ENCODE results near the gene CCS.
A peak's percentile ranks its signal among the peaks of the same experiment; 100 is the strongest.
"Not testable (repeated sequence)": the region's sequence is repeated elsewhere in the genome, so short reads cannot be mapped to it uniquely, and the experiment has no call there.

Gene CCS, protein sequence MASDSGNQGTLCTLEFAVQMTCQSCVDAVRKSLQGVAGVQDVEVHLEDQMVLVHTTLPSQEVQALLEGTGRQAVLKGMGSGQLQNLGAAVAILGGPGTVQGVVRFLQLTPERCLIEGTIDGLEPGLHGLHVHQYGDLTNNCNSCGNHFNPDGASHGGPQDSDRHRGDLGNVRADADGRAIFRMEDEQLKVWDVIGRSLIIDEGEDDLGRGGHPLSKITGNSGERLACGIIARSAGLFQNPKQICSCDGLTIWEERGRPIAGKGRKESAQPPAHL

DNA sequence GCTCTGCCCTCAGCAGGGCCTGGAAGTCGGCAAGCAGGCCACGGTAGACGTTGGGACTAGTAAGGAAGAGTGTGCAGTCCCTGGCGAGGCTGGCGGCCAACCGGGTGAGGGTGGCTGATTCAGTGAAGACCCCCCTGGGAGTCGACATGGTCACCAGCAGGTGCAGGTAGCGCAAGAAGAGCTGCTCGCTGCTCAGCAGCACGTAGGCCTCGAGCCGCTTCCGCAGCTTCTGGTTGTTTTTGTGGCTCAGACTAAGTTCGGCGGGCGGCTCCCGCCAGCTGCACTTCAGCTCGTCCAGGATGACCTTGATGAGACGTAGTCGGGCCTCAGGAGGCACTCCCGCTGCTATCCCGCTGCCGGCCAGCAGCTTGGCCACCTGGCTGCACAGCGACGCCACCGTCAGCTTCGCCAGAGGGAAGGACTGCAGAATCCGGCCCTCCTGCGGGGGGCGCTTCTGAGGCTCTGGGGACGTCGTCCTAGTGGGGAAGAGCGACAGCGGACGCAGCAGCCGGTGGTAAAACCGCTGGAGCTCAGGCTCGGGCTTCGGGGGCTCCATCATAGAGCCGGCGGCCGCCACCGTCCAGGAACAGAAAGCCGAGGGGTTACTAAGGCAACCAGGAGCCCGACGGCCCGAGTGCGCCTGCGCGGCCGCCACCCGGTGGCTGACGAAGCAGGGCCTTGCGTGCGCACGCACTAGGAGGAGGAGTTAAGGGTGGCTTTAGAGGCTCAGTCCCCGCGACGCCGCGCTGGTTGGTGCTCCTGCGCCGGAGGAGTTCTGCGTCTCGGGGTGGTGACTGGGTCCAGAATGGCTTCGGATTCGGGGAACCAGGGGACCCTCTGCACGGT is at the start of gene CCS, which contains the start of gene CCDC87:
CCS (plus strand) TSS at position 729 of the 846 bp plus-strand sequence; CDS start at position 806, 77 bp downstream.
CCDC87 (minus strand) TSS at position 607 of the 846 bp plus-strand sequence; CDS start at position 559, 48 bp downstream.
- DNase-seq (ENCODE audit: low spot score) = peak; percentile 93

DNA sequence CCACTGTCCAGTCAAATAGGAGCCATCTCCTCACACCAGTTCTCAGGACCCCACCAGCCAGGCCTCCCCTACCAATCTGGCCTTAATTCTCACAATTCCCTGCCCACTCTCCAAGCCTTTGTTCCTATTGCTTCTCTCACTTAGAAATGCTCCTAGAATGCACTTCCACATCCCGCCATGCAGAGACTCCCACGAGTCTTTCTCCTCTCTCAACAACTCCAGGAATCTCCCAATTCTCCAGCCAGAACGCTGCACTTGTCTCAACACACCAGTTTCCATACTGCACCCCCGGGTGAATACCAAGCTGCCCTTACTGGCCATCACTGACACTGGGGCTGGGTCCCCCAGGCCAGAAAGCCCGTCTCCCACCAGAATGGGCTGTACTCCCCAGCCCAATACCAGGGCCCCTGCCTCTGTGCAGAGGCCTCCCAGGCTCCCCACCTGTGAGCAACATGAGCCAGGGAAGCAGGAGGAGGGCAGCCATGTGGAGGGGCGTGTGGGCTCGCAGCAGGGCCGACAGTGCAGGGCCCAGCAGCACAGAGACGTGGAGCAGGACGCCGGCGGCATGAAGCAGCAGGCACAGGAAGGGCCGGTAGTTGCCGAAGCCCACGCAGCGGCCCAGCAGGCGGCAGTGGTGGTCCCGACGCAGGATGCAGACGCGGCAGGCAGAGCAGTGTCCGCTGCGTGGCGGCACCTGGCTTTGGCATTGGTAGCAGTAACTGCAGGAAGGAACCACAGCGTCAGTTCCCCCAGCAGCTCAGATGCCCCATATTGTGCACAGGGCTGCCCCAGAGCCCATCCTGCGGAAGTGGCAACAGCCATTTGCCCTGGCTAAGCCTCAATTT is 49.5 kb upstream of the CCS start:
- no peak for DNase-seq (ENCODE audit: low spot score)

DNA sequence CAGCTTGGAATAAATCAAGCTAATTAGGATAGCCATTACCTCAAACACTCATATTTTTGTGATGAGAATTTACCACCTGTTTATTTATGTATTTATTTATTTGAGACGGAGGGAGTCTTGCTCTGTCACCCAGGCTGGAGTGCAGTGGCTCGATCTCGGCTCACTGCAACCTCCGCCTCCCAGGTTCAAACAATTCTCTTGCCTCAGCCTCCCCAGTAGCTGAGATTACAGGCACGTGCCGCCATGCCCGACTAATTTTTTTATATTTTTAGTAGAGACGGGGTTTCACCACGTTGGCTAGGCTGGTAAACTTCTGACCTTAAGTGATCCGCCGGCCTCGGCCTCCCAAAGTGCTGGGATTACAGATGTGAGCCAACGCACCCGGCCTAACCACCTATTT is 48.0 kb upstream of the CCS start:
- not testable (repeated sequence) for DNase-seq (ENCODE audit: low spot score)

DNA sequence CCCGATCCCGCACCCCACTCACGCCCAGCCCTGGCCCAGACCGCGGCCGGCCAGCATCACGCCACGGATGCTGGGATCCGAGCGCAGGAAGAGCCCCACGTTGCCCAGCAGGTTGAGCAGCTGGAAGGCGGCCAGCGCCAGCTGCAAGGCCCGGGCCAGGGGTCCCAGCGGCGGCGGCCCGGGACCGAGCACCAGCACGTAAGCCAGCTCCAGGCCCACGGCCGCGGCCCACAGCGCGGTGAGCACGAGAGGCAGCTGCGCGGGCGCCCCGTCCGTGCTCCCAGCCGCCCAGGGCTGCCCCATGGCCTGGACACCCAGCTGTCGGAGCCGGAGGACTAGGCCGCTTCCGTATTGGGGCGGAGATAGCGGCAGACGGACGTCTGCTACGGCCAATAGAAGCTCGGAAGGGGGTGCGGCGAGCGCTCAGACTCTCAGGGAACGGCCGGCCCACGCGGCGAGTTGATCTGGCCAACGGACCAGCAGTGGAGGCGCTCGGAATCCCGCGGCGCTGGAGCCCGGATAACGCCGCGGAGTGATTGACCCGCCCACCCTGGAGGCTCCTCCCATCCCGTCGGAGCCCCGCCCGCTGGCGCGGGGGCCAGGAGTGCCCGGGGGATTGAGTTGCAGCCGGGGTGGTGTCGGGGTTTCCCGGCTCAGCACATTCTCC is 47.2 kb upstream of the CCS start, which contains the start of gene ZDHHC24:
ZDHHC24 (minus strand) TSS at position 348 of the 667 bp plus-strand sequence; CDS start at position 303, 45 bp downstream.
- DNase-seq (ENCODE audit: low spot score) = peak; percentile 95

DNA sequence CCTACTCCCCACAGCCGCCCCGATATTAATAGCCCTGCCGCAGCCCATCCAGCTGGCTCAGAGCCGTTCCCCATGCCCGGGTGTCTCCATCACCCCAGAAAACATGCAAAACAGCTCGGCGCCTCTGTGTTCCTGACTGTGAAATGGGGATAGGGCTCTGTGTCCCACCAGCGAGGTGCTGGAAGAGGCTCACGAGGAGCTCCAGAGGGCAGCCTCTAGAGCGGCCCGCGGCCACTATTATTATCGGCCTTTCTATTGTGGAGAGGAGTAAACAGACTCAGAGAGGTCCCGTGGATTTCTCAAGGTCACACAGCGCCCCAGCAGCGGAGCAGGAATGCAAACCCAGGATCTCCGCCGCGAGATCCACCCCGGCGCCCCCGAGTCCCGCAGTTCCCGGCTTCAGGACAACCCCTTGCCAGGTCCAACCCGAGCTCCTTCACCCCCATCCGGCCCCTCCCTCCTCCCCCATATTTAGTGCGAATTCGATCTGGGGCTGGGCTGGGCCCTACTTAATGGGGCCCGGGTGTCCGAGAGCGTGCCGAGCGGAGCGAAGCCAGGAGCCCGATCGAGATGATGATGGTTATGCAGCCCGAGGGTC is 46.5 kb upstream of the CCS start, which contains the start of gene ACTN3:
ACTN3 (plus strand) TSS at position 536 of the 598 bp plus-strand sequence; CDS start at position 571, 35 bp downstream.
- no peak for DNase-seq (ENCODE audit: low spot score)

DNA sequence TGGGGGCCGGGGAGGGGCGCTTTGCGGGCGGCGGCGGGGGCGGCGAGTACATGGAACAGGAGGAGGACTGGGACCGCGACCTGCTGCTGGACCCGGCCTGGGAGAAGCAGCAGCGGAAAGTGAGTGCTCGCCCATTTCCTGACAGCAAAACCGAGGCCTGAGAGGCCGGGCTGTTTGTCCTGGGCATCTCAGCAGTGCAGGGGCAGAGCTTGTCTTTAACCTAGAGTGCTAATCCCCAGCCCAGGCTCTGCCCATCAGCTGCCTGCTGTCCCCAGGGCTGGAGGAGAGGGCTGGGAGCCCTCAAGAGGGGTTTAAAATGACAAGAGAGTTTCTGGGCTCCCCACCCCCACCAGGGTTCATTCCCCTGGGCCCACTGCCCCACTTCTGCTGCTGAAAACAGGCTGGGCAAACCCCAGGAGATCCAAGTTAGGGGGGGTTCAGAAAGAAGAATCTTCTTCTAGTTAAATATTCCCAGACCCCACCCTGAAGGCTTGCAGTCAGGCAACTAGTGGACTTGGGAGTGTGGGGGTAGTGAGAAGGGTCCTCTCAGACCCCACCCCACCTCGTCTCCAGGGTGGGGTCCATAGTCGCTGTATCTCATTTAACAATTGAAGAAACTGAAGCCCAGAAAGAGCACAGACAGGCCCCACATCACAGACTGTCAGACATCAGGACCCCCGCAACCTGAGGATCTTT is 45.9 kb upstream of the CCS start:
- no peak for DNase-seq (ENCODE audit: low spot score)

DNA sequence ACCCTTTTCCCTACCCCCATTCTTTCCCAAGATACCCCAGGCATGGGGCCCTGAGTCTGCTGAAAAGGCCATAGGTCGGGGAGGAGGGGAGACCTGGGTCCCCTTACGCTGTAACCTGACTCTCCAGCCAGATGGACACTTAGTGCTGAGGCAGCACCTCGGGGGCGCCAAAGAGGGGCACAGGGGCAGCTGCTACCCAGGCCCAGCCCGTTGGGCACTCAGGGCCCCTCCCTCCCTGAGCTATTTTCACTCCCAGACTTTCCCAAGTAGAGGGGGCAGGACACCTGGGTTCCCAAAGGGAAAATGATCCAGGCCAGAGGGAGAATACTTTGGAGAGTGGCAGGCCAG is 45.3 kb upstream of the CCS start:
- no peak for DNase-seq (ENCODE audit: low spot score)

DNA sequence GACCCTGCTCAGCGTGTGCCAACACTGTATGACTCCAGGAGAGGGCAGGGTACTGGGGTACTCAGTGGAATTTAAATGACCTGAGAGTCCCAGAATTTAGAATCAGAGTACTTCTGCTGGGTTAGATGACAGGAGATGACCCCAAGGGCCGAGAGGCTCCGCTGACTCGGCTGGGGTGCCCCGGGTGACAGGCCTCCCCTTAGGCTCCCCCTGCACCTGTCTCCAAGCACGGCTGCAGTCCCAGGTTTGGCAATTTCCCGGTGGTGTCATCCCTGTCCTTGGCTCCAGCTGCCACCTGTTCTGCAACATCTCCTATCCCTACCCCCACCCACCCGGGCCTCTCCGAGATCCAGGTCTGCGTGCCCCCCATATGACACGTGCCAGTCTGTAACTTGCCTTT is 44.9 kb upstream of the CCS start:
- DNase-seq (ENCODE audit: low spot score) = no peak

DNA sequence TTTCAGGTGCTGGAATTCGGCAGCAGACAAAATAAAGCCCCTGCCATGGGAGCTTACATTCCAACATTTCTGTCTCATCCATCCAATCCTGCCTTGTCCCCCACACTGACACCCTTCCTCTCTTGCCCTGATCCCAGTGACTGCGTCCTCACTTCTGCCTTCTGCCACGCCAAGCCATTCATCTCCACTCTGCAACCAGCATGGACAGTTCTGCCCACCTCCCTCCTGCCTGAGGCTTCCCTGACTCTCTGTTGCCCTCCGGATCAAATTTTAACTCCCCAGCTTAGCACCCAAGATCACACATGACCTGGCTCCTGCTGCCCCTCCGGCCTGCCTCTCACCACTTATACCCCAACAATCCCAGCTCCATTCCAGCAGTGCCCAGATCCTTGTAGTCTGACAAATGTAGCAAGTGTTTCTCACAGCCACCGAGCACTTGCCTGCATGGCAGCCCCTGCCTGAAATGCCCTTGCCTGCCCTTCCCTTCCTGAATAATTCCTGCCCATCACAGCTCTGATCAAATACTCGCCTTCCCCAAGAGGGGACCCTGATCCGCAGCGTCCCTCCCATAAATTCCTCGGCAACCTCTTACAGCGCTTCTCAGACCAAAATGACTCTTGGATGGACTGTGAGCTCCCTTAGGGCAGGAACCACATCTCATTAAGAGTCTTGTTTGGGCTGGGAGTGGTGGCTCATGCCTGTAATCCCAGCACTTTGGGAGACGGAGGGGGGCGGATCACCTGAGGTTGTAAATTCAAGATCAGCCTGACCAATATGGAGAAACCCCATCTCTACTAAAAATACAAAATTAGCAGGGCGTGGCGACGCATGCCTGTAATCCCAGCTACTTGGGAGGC is 44.0 kb upstream of the CCS start:
- DNase-seq (ENCODE audit: low spot score) = no peak

DNA sequence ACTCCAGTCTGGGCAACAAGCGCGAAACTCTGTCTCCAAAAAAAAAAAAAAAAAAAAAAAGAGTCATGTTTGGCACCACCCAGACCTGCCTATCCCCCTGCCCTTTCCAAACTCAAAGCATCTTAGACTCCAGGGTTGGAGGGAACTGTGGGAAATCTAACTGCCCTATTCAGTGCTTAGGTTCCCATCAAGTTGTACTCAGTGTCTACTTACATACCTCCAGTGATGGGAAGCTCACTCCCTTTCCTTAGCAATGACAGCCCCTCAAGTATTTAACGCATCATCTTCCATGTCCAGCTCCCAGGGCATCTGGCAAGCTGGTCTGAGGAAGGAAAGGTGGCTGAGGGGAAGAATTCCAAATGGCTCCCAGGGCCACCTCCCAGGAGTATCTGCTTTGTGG is 43.3 kb upstream of the CCS start:
- no peak for DNase-seq (ENCODE audit: low spot score)

DNA sequence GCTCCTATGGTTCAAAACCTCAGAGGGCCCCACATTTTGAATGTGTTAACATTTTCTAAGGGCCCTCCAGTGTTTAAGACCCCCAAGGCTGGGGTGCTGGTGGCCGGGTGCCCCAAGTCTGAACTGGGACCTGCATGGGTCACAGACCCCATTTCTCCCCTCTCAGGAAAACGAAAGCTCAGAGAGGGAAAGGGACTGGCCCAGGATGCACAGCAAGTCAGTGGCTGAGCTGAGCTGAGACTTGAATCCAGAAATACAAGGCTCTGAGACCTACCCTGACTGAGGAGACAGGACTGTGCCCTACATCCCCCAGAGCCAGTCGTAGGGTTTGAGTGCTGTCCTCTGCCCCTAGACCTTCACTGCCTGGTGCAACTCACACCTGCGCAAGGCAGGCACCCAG is 42.1 kb upstream of the CCS start:
- DNase-seq (ENCODE audit: low spot score) = no peak

DNA sequence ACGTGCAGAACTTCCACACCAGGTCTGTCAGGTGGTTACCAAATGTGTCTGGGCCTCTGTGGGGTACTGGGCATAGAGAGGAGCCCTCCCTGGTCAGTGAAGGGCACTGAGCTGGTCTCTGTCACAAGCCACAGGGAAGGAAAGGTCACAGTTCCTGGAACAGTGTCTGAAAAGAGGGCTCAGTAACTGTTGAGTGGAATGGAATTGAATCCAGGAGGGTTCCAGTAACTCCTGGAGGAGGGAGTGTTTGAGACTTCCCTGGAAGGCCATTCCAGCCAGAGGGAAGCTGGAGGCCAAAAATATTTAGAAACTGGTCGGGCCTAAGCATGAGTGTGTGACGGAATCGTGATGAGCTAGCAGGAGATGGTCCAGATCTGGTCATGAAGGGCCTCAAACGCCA is 38.4 kb upstream of the CCS start:
- DNase-seq (ENCODE audit: low spot score) = no peak

DNA sequence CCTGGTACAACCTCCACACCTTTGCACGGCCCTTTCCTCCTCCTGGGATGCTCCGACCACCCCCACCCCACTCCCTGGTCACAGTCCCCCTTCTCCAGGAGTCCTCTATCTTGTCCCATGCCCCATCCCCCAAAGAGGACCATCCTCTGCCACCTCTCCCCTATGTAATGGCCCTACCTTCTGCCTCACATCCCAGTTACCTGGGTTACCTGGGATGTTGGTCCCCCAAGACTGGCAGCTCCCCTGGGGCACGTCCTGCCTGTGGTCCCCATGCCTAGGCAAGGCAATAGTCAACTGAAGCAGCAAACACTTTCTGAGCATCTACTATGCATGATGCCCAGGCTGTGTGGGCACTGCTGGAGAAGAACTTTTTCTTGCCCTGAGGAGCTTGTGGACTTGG is 37.6 kb upstream of the CCS start:
- no peak for DNase-seq (ENCODE audit: low spot score)

DNA sequence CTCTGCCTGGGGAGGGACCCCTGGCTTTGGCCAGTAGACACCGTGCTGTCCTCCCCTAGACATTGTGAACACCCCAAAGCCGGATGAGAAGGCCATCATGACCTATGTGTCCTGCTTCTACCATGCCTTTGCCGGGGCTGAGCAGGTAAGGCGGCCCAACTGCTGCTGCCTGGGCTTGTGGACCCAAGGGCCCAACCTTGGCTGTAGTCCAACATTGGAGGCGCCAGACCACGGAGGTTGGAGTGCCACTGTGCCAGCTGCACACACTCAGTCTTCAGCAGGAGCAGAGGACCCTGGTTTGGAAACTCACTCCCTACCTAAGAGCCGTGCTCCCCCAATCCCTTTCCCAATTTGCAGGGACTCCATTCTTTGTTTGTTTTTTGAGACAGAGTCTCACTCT is 36.9 kb upstream of the CCS start:
- no peak for DNase-seq (ENCODE audit: low spot score)

DNA sequence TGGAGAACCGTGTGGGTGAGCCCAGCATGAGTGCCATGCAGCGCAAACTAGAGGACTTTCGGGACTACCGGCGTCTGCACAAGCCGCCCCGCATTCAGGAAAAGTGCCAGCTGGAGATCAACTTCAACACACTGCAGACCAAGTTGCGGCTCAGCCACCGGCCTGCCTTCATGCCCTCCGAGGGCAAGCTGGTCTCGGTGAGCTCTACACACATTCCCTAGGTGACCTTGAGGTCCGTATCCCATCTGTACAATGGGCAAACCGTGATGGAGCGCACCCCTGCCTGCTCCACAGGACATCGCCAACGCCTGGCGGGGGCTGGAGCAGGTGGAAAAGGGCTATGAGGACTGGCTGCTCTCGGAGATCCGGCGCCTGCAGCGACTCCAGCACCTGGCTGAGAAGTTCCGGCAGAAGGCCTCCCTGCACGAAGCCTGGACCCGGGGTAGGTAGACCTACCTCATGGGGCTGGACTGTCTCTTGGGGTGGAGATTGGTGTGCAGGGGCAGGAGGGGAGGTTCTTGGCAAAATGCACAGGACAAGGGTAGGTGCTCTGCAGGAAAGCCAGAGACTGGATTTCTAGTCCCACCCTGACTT is 35.2 kb upstream of the CCS start:
- DNase-seq (ENCODE audit: low spot score) = no peak

DNA sequence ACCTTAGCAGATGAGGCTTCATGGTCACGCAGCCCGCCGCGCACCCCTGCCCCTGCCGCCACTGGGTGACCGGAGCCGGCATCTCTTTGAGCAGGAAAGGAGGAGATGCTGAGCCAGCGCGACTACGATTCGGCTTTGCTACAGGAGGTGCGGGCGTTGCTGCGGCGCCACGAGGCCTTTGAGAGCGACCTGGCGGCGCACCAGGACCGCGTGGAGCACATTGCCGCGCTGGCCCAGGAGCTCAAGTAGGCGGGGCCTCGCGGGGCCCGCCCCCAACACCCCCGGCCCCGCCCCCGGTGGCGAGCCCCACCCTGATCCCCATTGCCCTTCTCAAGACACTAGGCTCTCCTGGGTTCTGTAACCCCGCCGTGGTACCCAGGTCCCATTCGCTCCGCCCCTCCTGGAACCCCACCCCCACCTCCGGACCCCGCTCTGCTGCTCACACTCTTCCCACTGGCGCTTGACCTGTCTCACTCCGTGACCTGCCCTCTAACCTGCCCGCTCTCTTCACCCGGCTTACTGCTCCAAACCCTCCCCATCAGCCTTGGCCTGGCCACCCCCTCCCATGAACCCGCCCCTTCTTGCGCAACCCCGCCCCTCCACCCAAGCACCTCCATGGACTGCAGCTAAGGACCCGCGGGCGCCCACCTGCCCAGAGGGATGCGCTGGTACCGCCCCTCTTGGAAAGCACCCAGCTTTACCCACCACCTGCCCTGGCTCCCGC is 33.7 kb upstream of the CCS start:
- DNase-seq (ENCODE audit: low spot score) = no peak

DNA sequence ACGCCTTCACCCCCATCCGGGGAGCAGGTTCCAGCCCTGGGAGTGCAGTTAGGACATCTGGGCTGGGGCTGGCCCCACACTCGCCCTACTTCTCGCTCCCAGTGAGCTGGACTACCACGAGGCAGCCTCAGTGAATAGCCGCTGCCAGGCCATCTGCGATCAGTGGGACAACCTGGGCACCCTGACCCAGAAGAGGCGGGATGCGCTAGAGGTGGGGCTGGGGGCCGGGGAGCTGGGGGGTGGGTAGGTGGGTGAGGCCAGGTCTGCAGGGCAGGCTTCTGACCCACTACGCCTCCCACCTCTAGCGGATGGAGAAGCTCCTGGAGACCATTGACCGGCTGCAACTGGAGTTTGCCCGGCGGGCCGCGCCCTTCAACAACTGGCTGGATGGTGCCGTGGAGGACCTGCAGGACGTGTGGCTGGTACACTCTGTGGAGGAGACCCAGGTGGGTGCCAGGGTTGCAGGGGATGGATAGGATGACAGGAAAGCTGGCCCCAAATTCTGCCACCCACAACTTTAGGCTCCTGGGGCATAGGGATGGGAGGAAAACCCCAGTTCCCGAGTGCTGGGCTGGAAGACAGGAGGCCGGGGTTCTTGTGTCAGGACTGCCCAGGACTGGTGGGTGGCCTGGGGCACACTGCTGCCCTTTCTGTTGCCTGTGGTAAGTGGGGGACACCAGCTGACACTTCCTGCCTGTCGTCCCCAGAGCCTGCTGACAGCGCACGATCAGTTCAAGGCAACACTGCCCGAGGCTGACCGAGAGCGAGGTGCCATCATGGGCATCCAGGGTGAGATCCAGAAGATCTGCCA is 32.9 kb upstream of the CCS start:
- no peak for DNase-seq (ENCODE audit: low spot score)
